Measurements from ENCODE around the gene TBC1D5.

TBC1D5 gene

GRCh38 chr3:17301271-17301670 lies 441.2 kb downstream of the TBC1D5 start:
- H3K27ac ChIP-seq, result no peak overlapping the region
- TF ChIP-seq ZFX (IDR thresholded peaks at IDR 0.05) (no peak), CTCF (conservative IDR thresholded peaks at IDR 0.05) (no peak)

- no peak for TF ChIP-seq CTCF (conservative IDR thresholded peaks at IDR 0.05)
Observed at GRCh38 chr3:17300441-17300840, 442.0 kb downstream of the TBC1D5 start.

GRCh38 chr3:17298038-17298437 lies 444.4 kb downstream of the TBC1D5 start:
- TF ChIP-seq CTCF (conservative IDR thresholded peaks at IDR 0.05), result no peak
- no peak overlapping the region for H3K27ac ChIP-seq

More at GRCh38 chr3:17300441-17300840, 442.0 kb downstream of the TBC1D5 start:
- H3K27ac ChIP-seq, result peak overlapping the region; percentile 79

GRCh38 chr3:17292556-17292955 lies 449.9 kb downstream of the TBC1D5 start:
- no peak for TF ChIP-seq CTCF (conservative IDR thresholded peaks at IDR 0.05)
- TF ChIP-seq ZFX (IDR thresholded peaks at IDR 0.05), result no peak
- no peak overlapping the region for H3K27ac ChIP-seq

GRCh38 chr3:17290894-17291293 lies 451.5 kb downstream of the TBC1D5 start:
- no peak overlapping the region for H3K27ac ChIP-seq
- TF ChIP-seq CTCF (conservative IDR thresholded peaks at IDR 0.05) (no peak), ZFX (IDR thresholded peaks at IDR 0.05) (no peak)

- TF ChIP-seq ZFX (IDR thresholded peaks at IDR 0.05) (no peak), CTCF (conservative IDR thresholded peaks at IDR 0.05) (no peak)
- H3K27ac ChIP-seq, result no peak overlapping the region
Observed at GRCh38 chr3:17288839-17289399, 453.5 kb downstream of the TBC1D5 start.

GRCh38 chr3:17287006-17287689 lies 455.3 kb downstream of the TBC1D5 start:
- no peak overlapping the region for H3K27ac ChIP-seq
- TF ChIP-seq CTCF (conservative IDR thresholded peaks at IDR 0.05) (no peak), ZFX (IDR thresholded peaks at IDR 0.05) (no peak)
